Mucosa of rectum (tissue), 2 donors: ENCODE results near the gene CST6.

ENCODE experiments used
- H3K27ac ChIP-seq, 2 donors: one replicate each; pipeline ENCODE4 v1.7.0; 2013; ENCODE audit warnings: inconsistent platforms in 2 of 2, low read depth in 2 of 2, low read length in 2 of 2
- H3K27me3 ChIP-seq, 2 donors: one replicate each; pipeline ENCODE4 v1.7.0; 2013; ENCODE audit warnings: low read length in 2 of 2; ENCODE audit not compliant: control insufficient read depth in 2 of 2, insufficient read depth in 2 of 2
- H3K36me3 ChIP-seq, 2 donors: one replicate each; pipeline ENCODE4 v1.7.0; 2013; ENCODE audit warnings: low read length in 2 of 2; ENCODE audit not compliant: control insufficient read depth in 2 of 2, insufficient read depth in 2 of 2
- H3K4me1 ChIP-seq, 2 donors: one replicate each; pipeline ENCODE4 v1.7.0; 2013; ENCODE audit warnings: low read length in 2 of 2, mild to moderate bottlenecking in 1 of 2; ENCODE audit not compliant: control insufficient read depth in 2 of 2, insufficient read depth in 2 of 2
- H3K4me3 ChIP-seq, 2 donors: one replicate each; pipeline ENCODE4 v1.7.0; 2013; ENCODE audit warnings: low read length in 2 of 2
- H3K9ac ChIP-seq, 2 donors: one replicate each; pipeline ENCODE4 v1.7.0; 2013; ENCODE audit warnings: low read length in 2 of 2, low read depth in 1 of 2, mild to moderate bottlenecking in 1 of 2
- H3K9me3 ChIP-seq, 2 donors: one replicate each; pipeline ENCODE4 v1.7.0; 2013; ENCODE audit warnings: low read length in 2 of 2; ENCODE audit not compliant: control insufficient read depth in 2 of 2
- donor health status: healthy.
- donor health status: Normal muscosa, but diverticular disease.

CST6 gene

DNA sequence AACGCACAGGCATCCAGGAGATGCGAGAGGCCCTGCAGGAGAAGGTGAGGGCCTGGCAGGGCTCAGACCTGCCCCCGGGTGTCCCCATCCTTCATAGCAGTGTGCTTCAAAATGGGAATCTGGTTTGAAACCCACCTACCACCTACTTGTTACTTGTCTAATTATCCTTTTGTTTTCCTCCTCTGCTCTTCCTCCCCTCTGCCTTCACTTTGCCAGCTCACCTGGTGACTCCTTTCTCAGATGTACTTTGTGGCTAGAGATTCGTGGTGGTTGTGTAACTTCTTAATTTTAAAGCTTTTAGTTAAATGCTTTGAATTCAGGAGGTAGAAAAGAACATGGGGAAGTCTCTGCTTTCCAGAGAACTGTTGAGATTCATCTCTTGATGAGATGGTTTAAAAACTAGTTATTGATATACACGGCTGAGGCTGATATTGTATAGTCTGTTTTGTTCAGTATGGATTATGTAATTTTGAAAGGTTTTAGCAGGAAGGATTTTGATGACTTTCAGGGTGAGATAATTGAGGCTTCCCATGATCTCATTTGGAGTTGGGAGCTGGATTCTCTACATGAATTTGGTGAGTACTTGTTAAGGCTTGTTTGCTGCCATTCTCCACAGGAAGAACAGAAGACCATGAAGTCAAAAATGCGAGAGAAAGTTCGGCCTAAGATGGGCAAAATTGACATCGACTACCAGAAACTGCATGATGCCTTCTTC, 48.3 kb downstream of the CST6 start:
- H3K36me3 ChIP-seq, result peaks cover 84 to 86% of the 10 kb centered on the region in 2 donors
- no peak overlapping the region for H3K9ac ChIP-seq
- no peaks in the 10 kb centered on the region for H3K9me3 ChIP-seq
- no peaks in the 10 kb centered on the region for H3K27me3 ChIP-seq
- no peak overlapping the region for H3K27ac ChIP-seq
- H3K4me1 ChIP-seq, result no peaks in the 10 kb centered on the region
- no peak overlapping the region for H3K4me3 ChIP-seq

GRCh38 chr11:66061268-66061667, 49.5 kb downstream of the CST6 start:
- H3K9me3 ChIP-seq, result no peaks in the 10 kb centered on the region
- H3K4me1 ChIP-seq, result no peaks in the 10 kb centered on the region
- H3K36me3 ChIP-seq, result peaks cover 79 to 85% of the 10 kb centered on the region in 2 donors

DNA sequence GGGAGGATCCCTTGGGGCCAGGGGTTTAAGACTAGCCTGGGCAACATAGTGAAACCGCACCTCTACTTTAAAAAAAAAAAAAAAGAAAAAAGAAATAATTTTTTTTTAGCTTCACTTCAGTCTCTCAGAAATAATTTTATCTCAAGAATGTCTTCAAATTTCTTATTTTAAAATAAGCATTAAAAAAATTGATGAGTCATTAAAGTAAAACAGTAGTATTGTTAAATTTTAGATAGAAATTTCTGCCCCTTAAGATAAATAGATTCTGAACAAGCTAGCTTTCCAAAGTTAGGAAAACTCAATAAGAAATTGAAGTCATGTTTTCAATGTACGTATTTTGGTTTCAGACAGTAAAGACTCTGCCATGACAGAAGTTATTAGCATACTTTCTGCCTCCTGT, 50.6 kb downstream of the CST6 start:
- Histone ChIP-seq H3K4me1 (no peaks in the 10 kb centered on the region), H3K4me3 (no peak overlapping the region), H3K36me3 (peaks cover 80 to 85% of the 10 kb centered on the region in 2 donors), H3K9me3 (no peaks in the 10 kb centered on the region), H3K27me3 (no peaks in the 10 kb centered on the region), H3K9ac (no peak overlapping the region), H3K27ac (no peak overlapping the region)

More at GRCh38 chr11:66061268-66061667, 49.5 kb downstream of the CST6 start:
- Histone ChIP-seq H3K9ac (no peak overlapping the region), H3K27ac (no peak overlapping the region), H3K4me3 (no peak overlapping the region), H3K27me3 (no peaks in the 10 kb centered on the region)
